Mesenchymal stem cell (in vitro differentiated cells and primary cell): ENCODE results near the gene KRT14.
"Not testable (repeated sequence)": the region's sequence is repeated elsewhere in the genome, so short reads cannot be mapped to it uniquely, and the experiment has no call there.

ENCODE experiments used
- DNase-seq: peaks from one replicate; pipeline ENCODE4 v3.0.0-alpha.2; 2013
- H2AFZ ChIP-seq: one replicate; pipeline ENCODE4 v1.6.1; 2013; ENCODE audit warnings: low read depth, mild to moderate bottlenecking, control low read depth, inconsistent platforms, low read length, moderate library complexity
- H2AK5ac ChIP-seq: 2 replicates; pipeline ENCODE4 v1.6.1; 2013; ENCODE audit warnings: low read length, moderate library complexity, mild to moderate bottlenecking, inconsistent platforms; ENCODE audit not compliant: severe bottlenecking
- H2BK120ac ChIP-seq: one replicate; pipeline ENCODE4 v1.6.1; 2013; ENCODE audit warnings: low read depth, mild to moderate bottlenecking, inconsistent platforms, low read length, moderate library complexity
- H2BK12ac ChIP-seq, 2 experiments: one replicate each; pipeline ENCODE4 v1.6.1; 2013; ENCODE audit warnings: inconsistent platforms in 2 of 2, low read length in 2 of 2, mild to moderate bottlenecking in 2 of 2, moderate library complexity in 2 of 2, control low read depth in 1 of 2
- H2BK15ac ChIP-seq: one replicate; pipeline ENCODE4 v1.6.1; 2013; ENCODE audit warnings: mild to moderate bottlenecking, low read depth, inconsistent platforms; ENCODE audit not compliant: poor library complexity, severe bottlenecking
- H2BK5ac ChIP-seq: 2 replicates; pipeline ENCODE4 v1.6.1; 2013; ENCODE audit warnings: low read depth, mild to moderate bottlenecking, low read length, control low read depth, inconsistent platforms; ENCODE audit not compliant: poor library complexity, severe bottlenecking
- H3K14ac ChIP-seq, 2 experiments: one replicate each; pipeline ENCODE4 v1.6.1; 2013; ENCODE audit warnings: inconsistent platforms in 2 of 2, low read length in 2 of 2, control low read depth in 1 of 2, mild to moderate bottlenecking in 1 of 2, moderate library complexity in 1 of 2
- H3K18ac ChIP-seq, 2 experiments: one replicate each; pipeline ENCODE4 v1.6.1; 2013; ENCODE audit warnings: inconsistent platforms in 2 of 2, low read length in 2 of 2, control low read depth in 1 of 2, low read depth in 1 of 2, mild to moderate bottlenecking in 1 of 2
- H3K23ac ChIP-seq, 2 experiments: one replicate each; pipeline ENCODE4 v1.6.1; 2013; ENCODE audit warnings: inconsistent platforms in 2 of 2, low read length in 2 of 2, mild to moderate bottlenecking in 2 of 2, moderate library complexity in 2 of 2, control low read depth in 1 of 2
- H3K27ac ChIP-seq: 2 replicates; pipeline ENCODE4 v1.5.1; 2013; ENCODE audit warnings: mild to moderate bottlenecking, moderate library complexity, low read length, control low read depth, inconsistent platforms; ENCODE audit not compliant: poor library complexity, severe bottlenecking
- H3K27me3 ChIP-seq, 2 experiments: 2 replicates each; pipeline versions ENCODE4 v1.6.1 to v1.7.0; 2013; ENCODE audit warnings: low read length in 2 of 2, mild to moderate bottlenecking in 2 of 2, moderate library complexity in 2 of 2, control low read depth in 1 of 2, inconsistent platforms in 1 of 2; ENCODE audit not compliant: control insufficient read depth in 1 of 2, insufficient read depth in 1 of 2
- H3K36me3 ChIP-seq, 2 experiments: 2 replicates each; pipeline versions ENCODE4 v1.6.1 to v1.7.0; 2013; ENCODE audit warnings: low read length in 2 of 2, control low read depth in 1 of 2, inconsistent platforms in 1 of 2, low read depth in 1 of 2, mild to moderate bottlenecking in 1 of 2; ENCODE audit not compliant: insufficient read depth in 2 of 2, control insufficient read depth in 1 of 2
- H3K4ac ChIP-seq, 2 experiments: one replicate each; pipeline ENCODE4 v1.6.1; 2013; ENCODE audit warnings: inconsistent platforms in 2 of 2, low read length in 2 of 2, mild to moderate bottlenecking in 2 of 2, moderate library complexity in 2 of 2, control low read depth in 1 of 2, low read depth in 1 of 2
- H3K4me1 ChIP-seq: 2 replicates; pipeline ENCODE4 v1.6.1; 2013; ENCODE audit warnings: low read depth, low read length, control low read depth; ENCODE audit not compliant: control insufficient read depth, insufficient read depth
- H3K4me2 ChIP-seq: 2 replicates; pipeline ENCODE4 v1.6.1; 2013; ENCODE audit warnings: low read length, mild to moderate bottlenecking, inconsistent platforms; ENCODE audit not compliant: poor library complexity, severe bottlenecking
- H3K4me3 ChIP-seq, 2 experiments: 2 replicates each; pipeline versions ENCODE4 v1.5.1 to v1.7.0; 2013; ENCODE audit warnings: low read length in 2 of 2, mild to moderate bottlenecking in 2 of 2, control low read depth in 1 of 2, low read depth in 1 of 2; ENCODE audit not compliant: insufficient read depth in 1 of 2
- H3K79me1 ChIP-seq: replicated peaks from 2 replicates; pipeline ENCODE4 v1.6.1; 2013; ENCODE audit warnings: mild to moderate bottlenecking, control low read depth, low read length, inconsistent platforms; ENCODE audit not compliant: poor library complexity, severe bottlenecking
- H3K9ac ChIP-seq: 2 replicates; pipeline ENCODE4 v1.7.0; 2013; ENCODE audit warnings: mild to moderate bottlenecking, low read length, moderate library complexity
- H3K9me3 ChIP-seq: 2 replicates; pipeline ENCODE4 v1.7.0; 2013; ENCODE audit warnings: mild to moderate bottlenecking, low read length; ENCODE audit not compliant: control insufficient read depth
- H4K8ac ChIP-seq: one replicate; pipeline ENCODE4 v1.6.1; 2013; ENCODE audit warnings: inconsistent platforms, mild to moderate bottlenecking, low read length, moderate library complexity
- H4K91ac ChIP-seq: one replicate; pipeline ENCODE4 v1.6.1; 2013; ENCODE audit warnings: mild to moderate bottlenecking, low read length, inconsistent platforms
- WGBS: methylation state at CpG from one replicate; pipeline ENCODE4 v1.1.7; 2013; ENCODE audit warnings: mixed read lengths; 5-methylcytosine and 5-hydroxymethylcytosine counted together

KRT14 gene

DNA sequence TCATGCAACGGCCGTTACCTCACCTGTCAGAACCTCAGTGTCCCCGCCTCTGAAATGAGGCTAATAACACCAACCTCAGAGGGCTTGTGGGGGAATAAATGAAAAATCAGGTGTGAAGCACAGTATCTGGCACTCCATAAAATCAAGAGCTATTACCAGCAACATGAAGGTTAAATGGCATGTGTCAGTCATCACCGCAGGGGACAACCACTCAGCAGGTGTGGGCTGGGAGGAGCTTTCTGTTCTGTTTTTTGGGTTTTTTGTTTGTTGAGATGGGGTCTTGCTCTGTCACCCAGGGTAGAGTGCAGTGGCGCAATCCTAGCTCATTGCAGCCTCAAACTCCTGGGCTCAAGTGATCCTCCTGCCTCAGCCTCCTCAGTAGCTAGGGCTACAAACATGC, 41.8 kb downstream of the KRT14 start:
- peak overlapping the region in 1 of 2 experiments; percentile 79 for H3K18ac ChIP-seq
- H2AFZ ChIP-seq = no peak overlapping the region
- H3K27me3 ChIP-seq = no peaks in the 10 kb centered on the region
- no peak overlapping the region for H2BK15ac ChIP-seq
- no peak overlapping the region for H3K23ac ChIP-seq
- peak overlapping the region; percentile 83 for H2AK5ac ChIP-seq
- no peak overlapping the region for H3K9ac ChIP-seq
- H2BK5ac ChIP-seq = no peak overlapping the region
- no peaks in the 10 kb centered on the region for H3K36me3 ChIP-seq
- H3K4me1 ChIP-seq = peaks cover 39% of the 10 kb centered on the region
- H2BK120ac ChIP-seq = no peak overlapping the region
- H2BK12ac ChIP-seq = peak overlapping the region; percentile 5 to 88
- no peak overlapping the region for H3K14ac ChIP-seq
- H3K9me3 ChIP-seq = peaks cover 9% of the 10 kb centered on the region
- no peak overlapping the region for H3K4me3 ChIP-seq
- peak overlapping the region; percentile 6 for H3K27ac ChIP-seq
- H3K79me1 ChIP-seq = no peaks in the 10 kb centered on the region
- H4K8ac ChIP-seq = peak overlapping the region; percentile 78
- peak overlapping the region in 1 of 2 experiments; percentile 39 for H3K4ac ChIP-seq
- 98% methylated on average over 5 of the region's 5 CpGs for WGBS
- DNase-seq = no peak
- no peak overlapping the region for H3K4me2 ChIP-seq
- no peak overlapping the region for H4K91ac ChIP-seq

DNA sequence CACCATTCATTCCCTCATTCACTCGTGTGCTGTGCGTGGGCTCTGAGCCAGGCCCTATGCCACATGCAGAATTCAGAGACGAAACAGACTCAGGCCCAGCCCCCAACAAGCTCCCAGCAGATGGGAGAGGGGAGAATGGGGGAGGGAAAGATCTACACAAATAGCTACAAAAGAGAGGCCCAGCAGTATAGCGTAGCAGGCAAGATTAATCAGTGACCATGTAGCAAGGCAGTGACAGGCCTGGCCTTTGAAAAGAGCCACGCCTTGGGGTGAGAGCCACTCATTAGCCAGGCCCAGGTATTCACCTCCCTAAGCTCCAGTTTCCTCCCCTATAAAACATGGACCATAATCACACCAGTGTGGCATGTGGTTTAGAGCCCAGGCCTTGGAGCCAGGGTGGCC, 42.2 kb downstream of the KRT14 start:
- H3K23ac ChIP-seq = no peak overlapping the region

DNA sequence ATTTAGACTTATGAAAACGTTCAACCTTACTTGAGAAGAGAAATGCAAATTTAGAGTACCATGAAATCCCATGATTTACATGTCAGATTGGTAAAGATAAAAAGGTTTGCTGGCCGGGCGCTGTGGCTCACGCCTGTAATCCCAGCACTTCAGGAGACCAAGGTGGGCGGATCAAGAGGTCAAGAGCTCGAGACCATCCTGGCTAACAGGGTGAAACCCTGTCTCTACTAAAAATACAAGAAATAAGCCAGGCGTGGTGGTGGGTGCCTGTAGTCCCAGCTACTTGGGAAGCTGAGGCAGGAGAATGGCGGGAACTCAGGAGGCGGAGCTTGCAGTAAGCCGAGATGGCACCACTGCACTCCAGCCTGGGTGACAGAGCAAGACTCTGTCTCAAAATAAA, 43.9 kb downstream of the KRT14 start:
- H3K4me2 ChIP-seq, H2BK15ac ChIP-seq, DNase-seq, H3K14ac ChIP-seq, H3K36me3 ChIP-seq, H3K4me3 ChIP-seq, H3K4ac ChIP-seq, H3K79me1 ChIP-seq, H2BK5ac ChIP-seq, H4K8ac ChIP-seq, H2BK120ac ChIP-seq, H4K91ac ChIP-seq, H3K27me3 ChIP-seq, H3K23ac ChIP-seq, H3K9me3 ChIP-seq, H2AK5ac ChIP-seq, H3K27ac ChIP-seq, H2BK12ac ChIP-seq, H2AFZ ChIP-seq, H3K9ac ChIP-seq, H3K18ac ChIP-seq: not testable (repeated sequence)
- H3K4me1 ChIP-seq = peaks cover 40% of the 10 kb centered on the region
- WGBS = 89% methylated on average over 9 of the region's 10 CpGs

More for the DNA sequence above, 42.2 kb downstream of the KRT14 start:
- Histone ChIP-seq H3K4me1 (peaks cover 36% of the 10 kb centered on the region), H2AFZ (peak overlapping the region; percentile 57), H3K4me2 (peak overlapping the region; percentile 4), H3K9ac (no peak overlapping the region), H2AK5ac (peak overlapping the region; percentile 83), H3K27me3 (no peaks in the 10 kb centered on the region), H4K8ac (peak overlapping the region; percentile 78), H2BK12ac (peak overlapping the region; percentile 43 to 88), H3K79me1 (no peaks in the 10 kb centered on the region), H2BK15ac (no peak overlapping the region), H3K4me3 (no peak overlapping the region), H3K36me3 (no peaks in the 10 kb centered on the region), H4K91ac (peak overlapping the region; percentile 88), H3K9me3 (peaks cover 9% of the 10 kb centered on the region), H3K18ac (peak overlapping the region in 1 of 2 experiments; percentile 79), H3K27ac (peak overlapping the region; percentile 6), H3K4ac (peak overlapping the region in 1 of 2 experiments; percentile 39), H2BK120ac (no peak overlapping the region), H3K14ac (no peak overlapping the region), H2BK5ac (no peak overlapping the region)
- no peak for DNase-seq
- 51% methylated on average over 3 of the region's 5 CpGs for WGBS

DNA sequence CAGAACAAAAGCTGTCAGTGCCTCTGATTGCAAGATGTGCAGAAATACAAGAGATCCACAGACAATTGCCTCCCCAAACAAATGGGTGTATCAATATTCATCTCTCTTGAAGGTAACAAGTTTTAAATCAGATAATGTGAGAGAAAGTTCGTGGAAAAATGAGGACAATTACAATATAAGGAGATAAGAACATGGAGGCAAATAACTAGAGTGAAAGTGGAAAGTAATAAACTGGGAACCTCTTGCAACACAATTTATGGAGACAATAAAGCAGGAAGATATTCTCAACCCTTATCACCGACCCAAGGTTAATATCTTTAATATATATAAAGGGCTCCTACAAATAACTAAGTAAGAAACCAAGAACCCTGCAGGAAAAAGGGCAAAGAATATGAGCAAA, 44.3 kb downstream of the KRT14 start:
- Histone ChIP-seq H2BK120ac (no peak overlapping the region), H3K27me3 (peaks cover 0 to 7% of the 10 kb centered on the region in 2 experiments), H3K9me3 (peaks cover 9% of the 10 kb centered on the region), H3K79me1 (no peaks in the 10 kb centered on the region), H3K23ac (no peak overlapping the region), H3K4me3 (no peak overlapping the region), H3K9ac (no peak overlapping the region), H3K4ac (no peak overlapping the region), H3K18ac (no peak overlapping the region), H3K4me2 (no peak overlapping the region), H2AFZ (no peak overlapping the region), H4K8ac (no peak overlapping the region), H3K27ac (no peak overlapping the region), H2BK15ac (no peak overlapping the region), H3K14ac (no peak overlapping the region), H4K91ac (no peak overlapping the region), H2BK5ac (no peak overlapping the region), H3K36me3 (no peaks in the 10 kb centered on the region), H2BK12ac (no peak overlapping the region), H3K4me1 (peaks cover 37% of the 10 kb centered on the region), H2AK5ac (no peak overlapping the region)
- no peak for DNase-seq
- 25% methylated on average over 1 of the region's 2 CpGs for WGBS
